HG03565 (cell line): ENCODE data around the gene DPP7.

Experiments used
- ATAC-seq: cut with Tn5 transposase; IDR thresholded peaks from one replicate; pipeline ENCODE4 v1.9.1; 2021; ENCODE audit warnings: mild to moderate bottlenecking, moderate library complexity; ENCODE audit not compliant: unreplicated experiment

The DPP7 gene

DNA sequence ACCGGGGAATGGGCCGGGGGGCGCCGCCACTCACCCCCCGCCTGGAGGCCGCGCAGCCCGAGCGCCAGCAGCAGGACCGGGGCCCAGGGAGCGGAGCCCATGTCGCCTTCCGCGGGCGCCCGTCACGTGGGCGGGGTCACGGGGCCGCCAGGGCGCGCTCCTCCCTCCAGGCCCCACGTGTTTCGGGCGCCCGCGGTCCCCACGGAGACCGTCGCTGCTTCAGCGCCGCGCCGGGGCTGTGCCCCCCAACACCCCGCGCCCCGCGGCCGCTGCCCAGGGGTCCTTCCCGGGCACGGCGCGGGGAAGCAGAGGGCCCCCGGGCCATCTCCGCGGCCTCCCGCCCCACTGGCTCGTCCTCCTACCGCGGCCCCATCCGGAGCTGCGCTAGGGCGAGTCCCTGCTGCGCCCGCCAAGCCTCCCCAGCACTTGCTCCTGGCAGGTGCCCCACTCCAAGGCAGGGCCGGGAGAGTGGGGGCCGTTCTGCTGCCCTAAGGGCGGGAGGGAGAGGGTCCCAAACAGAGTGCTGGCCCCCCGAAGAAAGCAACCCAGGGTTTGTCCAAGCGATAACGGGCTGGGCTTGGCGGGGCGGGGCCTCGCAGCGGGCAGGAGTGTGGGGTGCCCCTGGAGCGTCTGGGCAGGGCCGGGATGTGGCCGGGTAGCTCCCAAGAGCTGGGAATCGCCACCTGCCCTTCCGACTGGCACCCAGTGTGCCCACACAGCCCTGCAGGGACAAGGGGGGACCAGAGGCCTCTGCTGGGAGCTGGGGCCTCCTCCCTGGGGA is at the start of gene DPP7:
TSS of gene DPP7 (minus strand) at position 121 of the 781 bp plus-strand sequence. CDS start at position 101, 20 bp downstream.
- peak; percentile 59 for ATAC-seq

DNA sequence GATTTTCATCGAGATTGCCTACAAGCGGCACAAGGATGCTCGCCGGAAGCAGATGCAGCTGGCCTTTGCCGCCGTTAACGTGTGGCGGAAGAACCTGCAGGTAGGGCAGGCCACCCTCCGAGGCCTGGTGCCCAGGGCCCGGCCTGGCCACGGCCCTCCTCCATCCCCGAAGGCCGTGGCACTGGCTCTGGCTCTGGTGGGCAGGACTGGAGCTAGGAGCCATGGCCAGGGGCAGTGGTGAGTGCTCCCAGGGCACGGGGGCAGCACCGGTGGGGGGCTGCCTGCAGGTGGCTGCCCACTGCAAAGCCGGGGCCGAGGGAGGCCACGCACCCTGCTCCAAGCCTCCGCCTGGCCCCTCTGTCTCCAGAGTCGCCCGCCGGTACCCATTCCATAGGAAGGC is 49.3 kb upstream of the DPP7 start:
- no peak for ATAC-seq

GRCh38 chr9:137163365-137163715 is 48.8 kb upstream of the DPP7 start:
- ATAC-seq: no peak

GRCh38 chr9:137162505-137163364 is 48.2 kb upstream of the DPP7 start:
- ATAC-seq: no peak

GRCh38 chr9:137161558-137162486 is 47.3 kb upstream of the DPP7 start:
- no peak for ATAC-seq

DNA sequence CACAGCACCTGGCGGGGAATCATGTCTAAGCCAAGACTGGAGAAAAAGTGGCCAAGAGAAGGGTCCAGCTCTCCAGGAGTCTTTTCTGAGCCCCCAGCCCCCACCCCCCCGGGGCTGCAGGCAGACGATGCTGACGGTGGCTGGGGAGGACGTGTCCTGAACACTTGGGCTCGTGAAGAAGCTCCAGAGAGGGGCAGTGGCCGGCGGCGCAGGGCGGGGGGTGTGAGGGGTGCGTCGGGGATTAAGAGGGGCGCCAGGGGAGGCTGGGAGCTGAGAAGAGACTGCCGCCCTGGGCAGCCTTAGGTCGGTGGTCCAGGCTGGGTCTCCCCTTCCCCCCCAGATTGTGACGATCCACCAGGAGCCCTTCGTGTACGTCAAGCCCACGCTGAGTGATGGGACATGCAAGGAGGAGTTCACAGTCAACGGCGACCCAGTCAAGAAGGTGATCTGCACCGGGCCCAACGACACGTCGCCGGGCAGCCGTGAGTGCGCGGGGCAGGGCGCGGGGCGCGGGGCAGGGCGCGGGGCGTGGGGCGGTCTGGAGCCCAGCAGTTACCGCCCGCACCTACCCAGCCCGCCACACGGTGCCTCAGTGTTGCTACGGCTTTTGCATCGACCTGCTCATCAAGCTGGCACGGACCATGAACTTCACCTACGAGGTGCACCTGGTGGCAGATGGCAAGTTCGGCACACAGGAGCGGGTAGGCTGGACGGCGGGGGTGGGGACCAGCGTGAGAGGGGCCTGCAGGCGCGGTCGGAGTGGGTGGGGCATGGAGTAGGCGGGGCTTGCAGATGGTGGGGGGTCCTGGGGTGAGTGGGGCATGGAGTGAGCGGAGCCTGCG is 46.4 kb upstream of the DPP7 start:
- ATAC-seq: no peak

- no peak for ATAC-seq
Measured at GRCh38 chr9:137160054-137160425, 45.5 kb upstream of the DPP7 start.

- ATAC-seq: no peak
Measured at GRCh38 chr9:137159105-137160053, 44.8 kb upstream of the DPP7 start.

- ATAC-seq: no peak
Measured at GRCh38 chr9:137158625-137159024, 44.1 kb upstream of the DPP7 start.

- ATAC-seq: no peak
Measured at GRCh38 chr9:137157618-137158415, 43.3 kb upstream of the DPP7 start.

DNA sequence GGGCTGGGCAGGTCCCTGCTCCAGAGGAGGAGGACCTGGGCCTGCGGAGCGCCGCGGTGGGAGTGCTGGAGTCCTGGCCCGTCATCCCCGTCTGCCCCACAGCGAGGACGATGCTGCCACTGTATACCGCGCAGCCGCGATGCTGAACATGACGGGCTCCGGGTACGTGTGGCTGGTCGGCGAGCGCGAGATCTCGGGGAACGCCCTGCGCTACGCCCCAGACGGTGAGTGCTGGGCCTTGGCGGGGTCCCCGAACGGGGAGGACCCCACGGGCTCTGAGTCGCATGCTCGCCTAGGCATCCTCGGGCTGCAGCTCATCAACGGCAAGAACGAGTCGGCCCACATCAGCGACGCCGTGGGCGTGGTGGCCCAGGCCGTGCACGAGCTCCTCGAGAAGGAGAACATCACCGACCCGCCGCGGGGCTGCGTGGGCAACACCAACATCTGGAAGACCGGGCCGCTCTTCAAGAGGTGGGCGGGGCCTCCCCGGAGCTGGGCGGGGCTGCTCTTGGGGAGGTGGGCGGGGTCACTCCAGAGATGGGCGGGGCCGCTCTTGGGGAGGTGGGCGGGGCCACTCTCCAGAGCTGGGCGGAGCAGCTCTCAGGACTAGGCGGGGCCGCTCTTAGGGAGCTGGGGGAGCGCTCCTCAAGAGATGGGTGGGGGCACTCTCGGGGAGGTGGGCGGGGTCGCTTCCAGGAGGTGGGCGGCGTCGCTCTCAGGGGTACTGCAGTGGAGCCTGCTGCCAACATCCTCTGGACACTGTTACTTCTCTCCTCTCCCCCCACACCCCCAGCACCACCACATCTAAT is 42.2 kb upstream of the DPP7 start:
- ATAC-seq: no peak

GRCh38 chr9:137152844-137153405 is 38.4 kb upstream of the DPP7 start:
- ATAC-seq: no peak

DNA sequence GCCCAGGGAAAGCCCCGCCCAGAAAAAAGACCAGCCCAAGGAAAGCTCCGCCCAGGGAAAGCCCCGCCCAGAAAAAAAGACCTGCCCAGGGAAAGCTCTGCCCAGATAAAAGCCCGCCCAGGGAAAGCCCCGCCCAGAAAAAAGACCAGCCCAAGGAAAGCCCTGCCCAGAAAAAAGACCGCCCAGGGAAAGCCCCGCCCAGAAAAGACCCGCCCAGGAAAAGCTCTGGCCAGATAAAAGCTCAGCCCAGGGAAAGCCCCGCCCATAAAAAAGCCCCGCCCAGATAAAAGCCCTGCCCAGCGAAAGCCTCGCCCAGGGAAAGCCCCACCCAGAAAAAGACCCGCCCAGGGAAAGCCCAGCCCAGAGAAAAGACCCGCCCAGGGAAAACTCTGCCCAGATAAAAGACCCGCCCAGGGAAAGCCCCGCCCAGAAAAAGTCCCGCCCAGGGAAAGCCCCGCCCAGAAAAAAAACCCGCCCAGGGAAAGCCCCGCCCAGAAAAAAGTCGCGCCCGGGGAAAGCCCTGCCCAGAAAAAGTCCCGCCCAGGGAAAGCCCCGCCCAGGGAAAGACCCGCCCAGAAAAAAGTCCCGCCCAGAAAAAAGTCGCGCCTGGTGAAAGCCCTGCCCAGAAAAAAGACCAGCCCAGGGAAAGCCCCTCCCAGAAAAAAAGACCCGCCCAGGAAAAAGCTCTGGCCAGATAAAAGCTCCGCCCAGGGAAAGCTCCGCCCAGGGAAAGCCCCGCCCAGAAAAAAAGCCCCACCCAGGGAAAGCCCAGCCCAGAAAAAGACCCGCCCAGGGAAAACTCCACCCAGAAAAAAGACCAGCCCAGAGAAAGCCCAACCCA is 36.3 kb upstream of the DPP7 start:
- ATAC-seq: peak; percentile 29

DNA sequence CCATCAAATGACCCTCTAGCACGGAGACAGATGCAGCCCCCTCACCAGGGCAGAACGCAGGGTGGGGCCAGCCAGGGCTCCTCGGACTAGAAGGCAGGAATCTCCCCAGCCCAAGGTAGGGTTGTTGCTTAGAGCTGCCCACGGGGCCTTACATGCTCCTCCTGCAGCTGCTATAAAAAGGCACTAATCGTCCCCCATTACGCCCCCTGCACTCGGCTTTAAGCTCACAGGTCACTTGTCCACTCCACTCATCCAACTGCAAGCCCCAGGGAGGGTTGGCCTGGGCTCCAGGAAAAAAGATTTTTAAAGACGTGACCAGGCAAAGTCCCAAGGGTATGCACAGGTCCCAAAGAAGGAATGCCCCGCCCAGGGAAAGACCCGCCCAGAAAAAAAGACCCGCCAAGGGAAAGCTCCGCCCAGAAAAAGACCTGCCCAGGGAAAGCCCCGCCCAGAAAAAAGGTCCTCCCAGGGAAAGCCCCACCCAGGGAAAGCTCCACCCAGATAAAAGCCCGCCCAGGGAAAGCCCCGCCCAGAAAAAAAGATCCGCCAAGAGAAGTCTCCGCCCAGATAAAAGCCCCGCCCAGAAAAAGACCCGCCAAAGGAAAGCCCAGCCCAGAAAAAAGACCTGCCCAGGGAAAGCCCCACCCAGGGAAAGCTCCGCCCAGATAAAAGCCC is 35.5 kb upstream of the DPP7 start:
- no peak for ATAC-seq

GRCh38 chr9:137149363-137149762 is 34.8 kb upstream of the DPP7 start:
- ATAC-seq: no peak

DNA sequence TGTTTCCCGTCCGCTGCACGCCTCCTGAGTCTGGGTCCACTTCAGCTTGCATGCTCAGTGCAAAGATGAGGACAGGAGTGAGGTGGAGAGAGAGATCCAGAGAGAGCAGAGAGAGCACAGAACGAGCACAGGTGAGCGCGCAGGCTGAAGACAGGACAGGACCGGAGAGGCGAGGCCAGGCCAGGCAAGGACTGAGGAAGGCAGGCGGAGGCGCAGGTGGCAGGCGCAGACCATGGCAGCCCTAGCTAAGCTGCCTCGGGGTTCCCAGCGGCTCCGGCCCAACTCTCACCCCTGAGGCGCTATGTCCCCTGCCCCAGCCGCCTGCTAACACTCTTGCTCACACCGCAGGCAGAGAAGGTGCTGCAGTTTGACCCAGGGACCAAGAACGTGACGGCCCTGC is 34.1 kb upstream of the DPP7 start:
- ATAC-seq: no peak
